DOHH2 (cell line): ENCODE measurements around the gene PDGFB.

Source experiments
- H3F3A ChIP-seq: fragments of 200-600 bp; sonication (generic), shearing (Covaris generic); 2 replicates; pipeline ENCODE4 v1.6.0; 2016; ENCODE audit warnings: antibody characterized with exemption, mild to moderate bottlenecking; ENCODE audit not compliant: control insufficient read depth, insufficient read depth
- H3K27ac ChIP-seq: fragments of 200-600 bp; sonication (generic); 2 replicates; pipeline ENCODE4 v1.5.1; 2014; ENCODE audit warnings: low read depth, mild to moderate bottlenecking, low read length, moderate library complexity
- H3K27me3 ChIP-seq: fragments of 200-600 bp; sonication (generic); 2 replicates; pipeline ENCODE4 v1.6.1; 2014; ENCODE audit warnings: mild to moderate bottlenecking, low read length, mixed read lengths; ENCODE audit not compliant: control insufficient read depth
- H3K36me3 ChIP-seq: fragments of 200-600 bp; sonication (generic); 2 replicates; pipeline ENCODE4 v1.6.1; 2014; ENCODE audit warnings: mild to moderate bottlenecking, low read length, moderate library complexity, mixed read lengths; ENCODE audit not compliant: control insufficient read depth
- H3K4me1 ChIP-seq: fragments of 200-600 bp; sonication (generic); 2 replicates; pipeline ENCODE4 v1.6.1; 2014; ENCODE audit warnings: mild to moderate bottlenecking, low read length, mixed read lengths; ENCODE audit not compliant: control insufficient read depth
- H3K4me2 ChIP-seq: fragments of 200-600 bp; sonication (generic); 2 replicates; pipeline ENCODE4 v1.6.0; 2014; ENCODE audit warnings: mild to moderate bottlenecking, low read length, moderate library complexity
- H3K4me3 ChIP-seq: fragments of 200-600 bp; sonication (generic); 2 replicates; pipeline ENCODE4 v1.5.1; 2014; ENCODE audit warnings: mild to moderate bottlenecking, low read length, mixed read lengths
- H3K79me2 ChIP-seq: fragments of 200-600 bp; sonication (generic); 2 replicates; pipeline ENCODE4 v1.6.1; 2014; ENCODE audit warnings: mild to moderate bottlenecking, low read length, mixed read lengths; ENCODE audit not compliant: control insufficient read depth
- H3K9me2 ChIP-seq: fragments of 200-600 bp; sonication (generic); replicated peaks from 2 replicates; pipeline ENCODE4 v1.6.1; 2014; ENCODE audit warnings: mild to moderate bottlenecking, low read length, mixed read lengths; ENCODE audit not compliant: control insufficient read depth
- H3K9me3 ChIP-seq: fragments of 200-600 bp; sonication (generic); 2 replicates; pipeline ENCODE4 v1.6.1; 2014; ENCODE audit warnings: antibody characterized with exemption, low read length, mixed read lengths; ENCODE audit not compliant: control insufficient read depth, insufficient read depth
- H4K20me1 ChIP-seq: fragments of 200-600 bp; sonication (generic); 2 replicates; pipeline ENCODE4 v1.6.0; 2014; ENCODE audit warnings: low read depth, mild to moderate bottlenecking, antibody characterized with exemption, low read length, moderate library complexity; ENCODE audit not compliant: control insufficient read depth, insufficient read depth
- EZH2phosphoT487 ChIP-seq: fragments of 200-600 bp; sonication (generic); IDR thresholded peaks from 2 replicates; pipeline ENCODE4 v1.6.1; 2017; ENCODE audit warnings: borderline replicate concordance, mild to moderate bottlenecking, antibody characterized with exemption, low read length, moderate library complexity, mixed read lengths
- TF ChIP-seq, protein P1 (sequence below): fragments of 200-600 bp; sonication (generic); IDR thresholded peaks from one replicate; pipeline ENCODE4 v1.5.1; 2014; ENCODE audit warnings: antibody characterized with exemption, mild to moderate bottlenecking, low read depth, low read length; ENCODE audit not compliant: poor library complexity, severe bottlenecking

Gene PDGFB

DNA sequence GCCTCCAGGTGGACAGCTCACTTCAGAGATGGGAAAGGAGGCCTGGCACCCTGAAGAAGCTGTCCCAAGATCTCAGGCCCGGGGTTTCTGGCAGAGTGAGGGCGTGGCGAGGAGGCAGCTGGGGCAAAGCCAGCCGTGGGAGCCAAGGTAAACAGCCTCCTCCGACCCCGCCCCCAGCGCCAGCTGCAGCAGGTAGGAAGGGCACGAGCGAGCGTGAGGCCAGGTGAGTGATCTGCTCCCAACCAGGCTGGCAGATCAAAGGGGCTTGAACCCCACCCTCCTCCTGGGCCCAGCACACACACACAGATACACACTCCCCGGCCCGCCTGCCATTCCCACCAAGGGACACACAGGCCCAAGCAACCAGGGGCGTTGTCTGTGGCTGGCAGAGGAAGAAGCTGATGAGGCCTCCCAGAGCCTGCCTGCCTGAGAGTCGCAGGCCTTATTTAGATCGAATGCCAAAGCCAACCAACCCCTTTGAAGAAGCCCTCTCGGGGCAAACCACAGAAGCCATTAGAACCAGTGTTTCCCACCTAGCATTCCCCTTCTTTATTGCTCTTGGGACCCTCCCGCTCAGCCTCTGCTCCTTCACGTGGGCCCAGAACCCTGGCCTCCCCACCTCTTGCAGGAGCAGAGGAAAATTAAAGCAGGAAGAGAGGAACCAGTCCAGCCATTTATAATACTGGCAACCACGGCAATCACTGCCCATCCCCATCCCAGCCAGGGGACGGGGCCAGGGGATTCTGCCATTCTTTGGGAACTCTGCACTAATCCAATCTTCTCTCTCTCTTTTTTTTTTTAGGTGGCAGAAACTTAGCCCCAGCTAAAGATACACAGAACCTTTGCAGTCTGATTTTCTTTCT is 5.0 kb downstream of the PDGFB start:
- H3K4me3 ChIP-seq: no peak overlapping the region
- no peaks in the 10 kb centered on the region for H3F3A ChIP-seq
- H3K9me3 ChIP-seq: no peaks in the 10 kb centered on the region
- H3K27me3 ChIP-seq: peaks cover 78% of the 10 kb centered on the region
- H4K20me1 ChIP-seq: no peaks in the 10 kb centered on the region; the same call in 1 of the 2 replicates
- no peaks in the 10 kb centered on the region for H3K9me2 ChIP-seq
- no peaks in the 10 kb centered on the region for H3K36me3 ChIP-seq
- no peak overlapping the region for H3K27ac ChIP-seq
- H3K4me1 ChIP-seq: peaks cover 25% of the 10 kb centered on the region
- no peak overlapping the region for H3K4me2 ChIP-seq
- no peak for TF ChIP-seq EZH2phosphoT487
- TF ChIP-seq, protein P1, sequence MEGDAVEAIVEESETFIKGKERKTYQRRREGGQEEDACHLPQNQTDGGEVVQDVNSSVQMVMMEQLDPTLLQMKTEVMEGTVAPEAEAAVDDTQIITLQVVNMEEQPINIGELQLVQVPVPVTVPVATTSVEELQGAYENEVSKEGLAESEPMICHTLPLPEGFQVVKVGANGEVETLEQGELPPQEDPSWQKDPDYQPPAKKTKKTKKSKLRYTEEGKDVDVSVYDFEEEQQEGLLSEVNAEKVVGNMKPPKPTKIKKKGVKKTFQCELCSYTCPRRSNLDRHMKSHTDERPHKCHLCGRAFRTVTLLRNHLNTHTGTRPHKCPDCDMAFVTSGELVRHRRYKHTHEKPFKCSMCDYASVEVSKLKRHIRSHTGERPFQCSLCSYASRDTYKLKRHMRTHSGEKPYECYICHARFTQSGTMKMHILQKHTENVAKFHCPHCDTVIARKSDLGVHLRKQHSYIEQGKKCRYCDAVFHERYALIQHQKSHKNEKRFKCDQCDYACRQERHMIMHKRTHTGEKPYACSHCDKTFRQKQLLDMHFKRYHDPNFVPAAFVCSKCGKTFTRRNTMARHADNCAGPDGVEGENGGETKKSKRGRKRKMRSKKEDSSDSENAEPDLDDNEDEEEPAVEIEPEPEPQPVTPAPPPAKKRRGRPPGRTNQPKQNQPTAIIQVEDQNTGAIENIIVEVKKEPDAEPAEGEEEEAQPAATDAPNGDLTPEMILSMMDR: no peak
- no peaks in the 10 kb centered on the region for H3K79me2 ChIP-seq

DNA sequence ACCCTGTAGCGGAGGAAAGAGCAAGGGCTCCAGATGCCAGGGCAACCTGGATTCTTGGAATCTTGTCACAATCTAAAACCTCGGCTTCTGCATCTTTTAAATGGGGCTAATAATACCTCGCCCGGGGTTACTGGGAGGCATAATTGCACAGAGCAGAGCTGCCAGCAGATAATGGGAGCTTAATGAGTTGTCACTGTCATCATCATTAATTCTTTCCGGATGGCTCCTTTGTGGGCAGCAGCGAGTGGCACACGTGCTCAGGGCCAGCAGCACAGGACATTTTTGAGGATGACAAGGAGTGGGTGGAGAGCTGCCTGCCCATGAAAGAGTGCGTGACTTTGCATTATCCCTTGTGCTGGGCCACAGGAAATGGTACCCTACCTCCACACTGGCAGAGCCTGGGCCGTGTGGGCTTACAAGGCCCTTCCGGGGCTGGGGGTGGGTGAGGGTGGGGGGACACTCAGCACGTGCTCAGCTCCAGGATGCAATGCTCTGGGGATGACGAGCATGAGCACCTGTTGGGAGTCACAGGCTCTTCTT is 5.7 kb downstream of the PDGFB start:
- Histone ChIP-seq H3K9me2 (no peaks in the 10 kb centered on the region), H4K20me1 (no peaks in the 10 kb centered on the region; the same call in 1 of the 2 replicates), H3K9me3 (no peaks in the 10 kb centered on the region), H3K27me3 (peaks cover 81% of the 10 kb centered on the region), H3K4me2 (no peak overlapping the region), H3K36me3 (no peaks in the 10 kb centered on the region), H3K4me3 (no peak overlapping the region), H3K27ac (no peak overlapping the region), H3K79me2 (no peaks in the 10 kb centered on the region), H3F3A (no peaks in the 10 kb centered on the region), H3K4me1 (peaks cover 25% of the 10 kb centered on the region)
- TF ChIP-seq, protein P1: no peak
- TF ChIP-seq EZH2phosphoT487: no peak

DNA sequence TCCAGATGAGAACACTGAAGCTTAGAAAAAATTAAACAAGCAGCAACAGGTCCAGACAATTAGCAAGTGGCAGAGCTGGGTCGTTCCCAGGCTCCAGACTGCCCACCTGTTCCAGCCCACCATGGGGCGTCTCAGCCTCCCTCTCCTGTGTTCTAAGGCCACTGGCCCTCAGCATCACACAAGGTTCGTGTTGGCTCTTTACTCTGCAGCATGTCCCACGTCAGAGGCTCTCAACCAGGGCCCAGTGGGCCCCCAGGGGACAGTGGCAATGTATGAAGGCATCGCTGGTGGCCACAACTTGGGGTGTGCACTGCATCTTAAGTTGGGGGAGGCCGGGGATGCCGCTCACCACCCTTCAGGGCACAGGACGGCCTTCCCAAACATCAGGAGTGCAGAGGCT is 6.2 kb downstream of the PDGFB start:
- Histone ChIP-seq H3K27me3 (peaks cover 80% of the 10 kb centered on the region), H3K4me2 (no peak overlapping the region), H3K79me2 (no peaks in the 10 kb centered on the region), H3K4me3 (no peak overlapping the region), H4K20me1 (no peaks in the 10 kb centered on the region; the same call in 1 of the 2 replicates), H3K36me3 (no peaks in the 10 kb centered on the region), H3K9me2 (no peaks in the 10 kb centered on the region), H3K27ac (no peak overlapping the region), H3F3A (no peaks in the 10 kb centered on the region), H3K9me3 (no peaks in the 10 kb centered on the region), H3K4me1 (peaks cover 25% of the 10 kb centered on the region)
- TF ChIP-seq, protein P1: no peak
- no peak for TF ChIP-seq EZH2phosphoT487
